ENCODE data around the gene ARMC9.
"Not testable (repeated sequence)": the region's sequence is repeated elsewhere in the genome, so short reads cannot be mapped to it uniquely, and the experiment has no call there.

ARMC9 gene

DNA sequence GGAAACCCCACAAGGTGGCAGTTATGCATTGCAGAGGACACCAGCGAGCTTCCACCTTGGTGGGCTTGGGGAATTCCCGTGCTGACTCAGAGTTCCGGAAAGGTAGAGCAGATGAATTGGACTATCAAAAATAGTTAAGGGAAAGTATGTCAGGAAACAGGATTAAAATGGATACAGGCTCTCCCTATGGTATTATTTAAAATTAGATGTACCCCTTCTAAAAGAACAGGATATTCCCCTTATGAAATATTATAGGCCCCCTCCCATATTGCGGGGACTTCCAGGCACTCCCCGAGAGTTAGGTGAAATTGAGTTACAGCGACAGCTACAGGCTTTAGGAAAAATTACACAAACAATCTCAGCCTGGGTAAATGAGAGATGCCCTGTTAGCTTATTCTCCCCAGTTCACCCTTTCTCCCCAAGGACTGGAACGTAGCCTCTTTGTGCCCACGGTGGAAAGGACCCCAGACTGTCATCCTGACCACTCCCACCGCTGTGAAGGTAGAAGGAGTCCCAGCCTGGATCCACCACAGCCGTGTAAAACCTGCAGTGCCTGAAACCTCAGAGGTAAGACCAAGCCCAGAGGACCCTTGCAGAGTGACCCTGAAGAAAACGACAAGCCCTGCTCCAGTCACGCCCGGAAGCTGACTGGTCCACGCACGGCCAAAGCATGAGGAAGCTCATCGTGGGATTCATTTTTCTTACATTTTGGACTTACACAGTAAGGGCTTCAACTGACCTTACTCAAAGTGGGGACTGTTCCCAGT, 207.4 kb downstream of the ARMC9 start:
- DNase-seq (ENCODE audit: low read depth) = peak; percentile 25
- TF ChIP-seq, protein P1, sequence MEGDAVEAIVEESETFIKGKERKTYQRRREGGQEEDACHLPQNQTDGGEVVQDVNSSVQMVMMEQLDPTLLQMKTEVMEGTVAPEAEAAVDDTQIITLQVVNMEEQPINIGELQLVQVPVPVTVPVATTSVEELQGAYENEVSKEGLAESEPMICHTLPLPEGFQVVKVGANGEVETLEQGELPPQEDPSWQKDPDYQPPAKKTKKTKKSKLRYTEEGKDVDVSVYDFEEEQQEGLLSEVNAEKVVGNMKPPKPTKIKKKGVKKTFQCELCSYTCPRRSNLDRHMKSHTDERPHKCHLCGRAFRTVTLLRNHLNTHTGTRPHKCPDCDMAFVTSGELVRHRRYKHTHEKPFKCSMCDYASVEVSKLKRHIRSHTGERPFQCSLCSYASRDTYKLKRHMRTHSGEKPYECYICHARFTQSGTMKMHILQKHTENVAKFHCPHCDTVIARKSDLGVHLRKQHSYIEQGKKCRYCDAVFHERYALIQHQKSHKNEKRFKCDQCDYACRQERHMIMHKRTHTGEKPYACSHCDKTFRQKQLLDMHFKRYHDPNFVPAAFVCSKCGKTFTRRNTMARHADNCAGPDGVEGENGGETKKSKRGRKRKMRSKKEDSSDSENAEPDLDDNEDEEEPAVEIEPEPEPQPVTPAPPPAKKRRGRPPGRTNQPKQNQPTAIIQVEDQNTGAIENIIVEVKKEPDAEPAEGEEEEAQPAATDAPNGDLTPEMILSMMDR (conservative IDR thresholded peaks at IDR 0.05; ENCODE audit: low read length) = peak; percentile 13
- not testable (repeated sequence) for H3K4me3 ChIP-seq (ENCODE audit: low read length)

DNA sequence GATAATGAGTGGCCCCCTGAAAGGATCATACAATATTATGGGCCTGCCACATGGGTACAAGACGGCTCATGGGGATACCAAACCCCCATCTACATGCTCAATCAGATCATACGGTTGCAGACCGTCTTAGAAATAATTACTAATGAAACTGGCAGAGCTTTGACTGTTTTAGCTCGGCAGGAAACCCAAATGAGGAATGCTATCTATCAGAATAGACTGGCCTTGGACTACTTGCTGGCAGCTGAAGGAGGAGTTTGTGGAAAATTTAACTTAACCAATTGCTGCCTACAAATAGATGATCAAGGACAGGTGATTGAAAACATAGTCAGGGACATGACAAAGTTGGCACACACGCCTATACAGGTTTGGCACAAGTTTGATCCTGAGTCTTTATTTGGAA, 209.3 kb downstream of the ARMC9 start:
- DNase-seq (ENCODE audit: low read depth); H3K4me3 ChIP-seq (ENCODE audit: low read length): not testable (repeated sequence)

DNA sequence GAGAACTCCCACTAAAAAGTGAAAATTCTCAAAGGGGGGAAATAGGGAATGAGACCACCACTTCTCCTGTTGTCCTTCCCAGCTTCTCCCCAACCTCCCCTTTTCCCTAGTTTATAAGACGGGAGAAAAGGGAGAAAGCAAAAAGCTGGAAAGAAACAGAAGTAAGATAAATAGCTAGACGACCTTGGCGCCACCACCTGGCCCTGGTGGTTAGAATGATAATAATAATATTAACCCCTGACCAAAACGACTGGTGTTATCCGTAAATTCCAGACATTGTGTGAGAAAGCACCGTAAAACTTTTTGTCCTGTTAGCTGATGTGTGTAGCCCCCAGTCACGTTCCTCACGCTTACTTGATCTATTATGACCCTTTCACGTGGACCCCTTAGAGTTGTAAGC, 209.9 kb downstream of the ARMC9 start:
- DNase-seq (ENCODE audit: low read depth); H3K4me3 ChIP-seq (ENCODE audit: low read length): not testable (repeated sequence)

DNA sequence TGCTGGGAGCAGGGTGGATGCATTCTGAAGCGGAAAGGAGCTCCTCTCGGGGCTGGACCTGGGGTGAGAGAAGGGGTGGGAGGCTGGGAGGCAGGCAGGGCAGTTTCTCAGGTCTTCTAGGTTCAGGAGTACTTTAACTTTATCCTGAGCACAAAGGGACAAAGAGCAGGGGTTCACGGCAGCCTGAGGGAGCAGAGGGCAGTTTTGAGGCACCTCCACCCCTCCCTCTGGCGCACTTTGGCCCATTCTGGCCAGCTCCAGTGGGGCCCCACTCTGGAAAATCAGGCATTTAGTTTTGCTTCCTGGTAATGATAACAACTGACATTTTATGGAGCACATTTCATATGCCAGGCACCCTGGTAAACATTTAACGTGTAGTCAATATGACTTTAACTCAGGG, 211.3 kb downstream of the ARMC9 start:
- TF ChIP-seq, protein P1 (conservative IDR thresholded peaks at IDR 0.05; ENCODE audit: low read length) = no peak
- DNase-seq (ENCODE audit: low read depth) = no peak
- no peak overlapping the region for H3K4me3 ChIP-seq (ENCODE audit: low read length)

DNA sequence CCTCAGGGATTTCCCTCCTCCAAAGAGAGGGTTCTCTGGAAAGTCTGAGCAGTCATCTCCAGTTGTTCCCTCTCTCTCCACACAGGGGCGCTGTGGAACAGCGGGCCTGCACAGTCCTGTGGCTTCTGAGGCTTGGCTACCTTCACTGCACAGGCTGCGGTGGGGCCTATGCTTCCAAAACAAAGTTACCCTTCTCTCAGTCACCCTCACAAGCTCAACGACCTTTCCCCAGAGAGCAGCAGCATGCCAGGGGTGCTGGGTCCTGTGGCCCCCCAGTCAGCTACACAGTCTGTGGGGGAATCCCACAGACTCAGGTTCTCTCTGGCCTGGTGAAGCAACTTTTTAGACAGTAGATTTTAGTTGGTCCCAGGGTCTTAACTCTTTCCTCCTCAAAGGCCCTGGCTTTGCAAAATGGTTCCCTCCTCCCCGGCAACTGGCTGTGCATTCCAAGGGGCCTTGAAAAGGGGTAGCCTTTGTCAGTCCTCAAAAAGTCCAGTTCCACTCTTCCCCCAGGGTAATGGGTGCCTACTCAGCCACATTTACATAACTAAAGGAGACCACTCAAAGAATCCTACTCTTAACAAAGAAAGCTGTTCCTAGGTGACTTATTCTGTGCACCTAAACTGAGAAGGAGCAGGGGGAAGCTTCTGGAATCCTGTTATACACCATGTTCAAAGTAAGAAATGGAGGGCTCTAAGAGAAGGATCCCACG, 212.0 kb downstream of the ARMC9 start:
- TF ChIP-seq, protein P1 (conservative IDR thresholded peaks at IDR 0.05; ENCODE audit: low read length) = peak; percentile 35
- no peak overlapping the region for H3K4me3 ChIP-seq (ENCODE audit: low read length)
- DNase-seq (ENCODE audit: low read depth) = no peak

DNA sequence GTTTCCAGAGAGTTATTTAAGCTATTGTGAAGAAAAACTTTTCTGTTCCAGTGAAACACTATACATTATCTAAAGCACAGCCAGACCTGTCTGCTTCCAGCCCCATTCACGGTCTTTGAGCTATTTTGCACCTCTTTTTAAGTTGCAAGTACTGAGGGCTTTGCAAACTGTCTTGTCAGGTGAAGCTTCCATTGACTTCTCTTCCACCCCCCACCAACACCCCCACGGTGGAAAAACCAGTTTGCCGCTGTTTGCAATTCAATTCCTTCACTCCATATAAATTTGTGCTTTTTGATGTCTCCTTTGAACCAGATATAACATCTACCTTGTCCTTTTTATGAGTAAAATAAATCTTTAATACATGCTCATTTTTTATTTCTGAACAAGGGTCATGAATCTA, 212.8 kb downstream of the ARMC9 start:
- TF ChIP-seq, protein P1 (conservative IDR thresholded peaks at IDR 0.05; ENCODE audit: low read length) = no peak
- no peak for DNase-seq (ENCODE audit: low read depth)
- H3K4me3 ChIP-seq (ENCODE audit: low read length) = no peak overlapping the region

DNA sequence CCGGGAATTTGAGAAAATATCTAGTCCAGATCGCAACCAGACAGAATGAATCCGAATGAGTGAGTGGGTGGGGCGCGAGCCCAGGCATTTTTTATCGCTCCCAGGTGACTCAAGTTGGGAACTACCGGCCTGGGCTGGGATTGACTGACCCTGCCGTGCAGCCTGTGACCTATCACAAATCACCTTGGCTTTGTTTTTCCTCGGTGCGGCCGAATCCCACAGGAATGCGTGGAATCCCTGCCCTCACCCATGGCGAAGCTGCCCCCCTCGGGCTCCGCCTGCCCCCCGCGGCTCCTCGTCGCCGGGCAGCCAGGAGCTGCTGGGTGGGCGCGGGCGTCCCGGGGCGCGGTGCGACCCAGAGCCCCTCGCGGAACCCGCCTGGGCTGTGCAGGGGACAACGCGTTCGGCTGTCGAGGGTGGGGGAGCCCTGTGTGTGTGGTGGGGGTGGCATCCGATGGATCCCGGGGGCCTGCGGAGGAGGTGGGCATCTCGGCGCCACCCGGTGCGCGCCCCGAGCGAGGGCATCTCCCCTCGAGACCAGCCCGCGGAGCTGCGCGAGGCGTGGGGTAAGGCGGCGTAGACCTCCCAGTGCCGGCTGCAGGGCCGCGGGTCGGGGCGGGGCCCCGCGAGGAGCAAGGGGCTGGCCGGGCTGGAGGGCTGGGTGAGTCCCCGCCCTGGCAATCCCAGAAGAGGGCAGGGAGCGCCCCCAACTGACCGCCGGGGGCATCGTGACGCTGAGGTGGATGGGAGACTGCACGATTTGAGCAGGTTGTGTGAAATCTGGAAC, 213.6 kb downstream of the ARMC9 start:
- TF ChIP-seq, protein P1 (conservative IDR thresholded peaks at IDR 0.05; ENCODE audit: low read length) = peak; percentile 81
- peak overlapping the region; percentile 74 for H3K4me3 ChIP-seq (ENCODE audit: low read length)

DNA sequence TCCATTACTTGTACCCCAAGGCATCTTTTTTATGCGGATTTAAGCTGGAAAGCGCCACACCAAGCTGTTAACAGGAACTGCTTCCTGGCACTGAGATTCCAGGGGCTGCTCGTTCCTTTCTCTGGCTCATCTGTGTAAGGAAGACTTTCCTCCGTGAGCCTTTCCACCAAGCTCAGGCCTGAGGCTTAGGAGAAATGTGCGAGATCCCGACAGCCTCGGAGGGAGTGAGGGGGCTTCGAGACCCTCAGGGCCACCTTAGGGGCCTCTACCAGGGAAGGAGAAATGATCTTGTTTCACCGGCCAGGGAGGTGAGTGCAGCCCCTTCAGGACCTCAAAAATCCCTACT, 214.2 kb downstream of the ARMC9 start:
- H3K4me3 ChIP-seq (ENCODE audit: low read length) = peak overlapping the region; percentile 74
- TF ChIP-seq, protein P1 (conservative IDR thresholded peaks at IDR 0.05; ENCODE audit: low read length) = no peak
- no peak for DNase-seq (ENCODE audit: low read depth)

More for the DNA sequence above, 213.6 kb downstream of the ARMC9 start:
- peak; percentile 77 for DNase-seq (ENCODE audit: low read depth)

Measured in AG10803 (cell line).